NCI-H1694 treated with DMSO at 0.1 percent for 48 hours (cell line): ENCODE data around the gene LRRC74A.
"Not testable (repeated sequence)": the region's sequence is repeated elsewhere in the genome, so short reads cannot be mapped to it uniquely, and the experiment has no call there.

Experiments
- DNase-seq: peaks from one replicate; lab custom pipeline; 2025; lab: John Stamatoyannopoulos, UW

Gene LRRC74A

GRCh38 chr14:76891391-76891790, 65.2 kb downstream of the LRRC74A start:
- DNase-seq = no peak

GRCh38 chr14:76894308-76894707, 68.1 kb downstream of the LRRC74A start:
- DNase-seq = no peak

GRCh38 chr14:76898006-76898405, 71.8 kb downstream of the LRRC74A start:
- not testable (repeated sequence) for DNase-seq

GRCh38 chr14:76900682-76901081, 74.5 kb downstream of the LRRC74A start:
- DNase-seq = no peak

GRCh38 chr14:76901171-76902055, 75.2 kb downstream of the LRRC74A start:
- DNase-seq = no peak

- no peak for DNase-seq
These were observed 76.4 kb downstream of the LRRC74A start for GRCh38 chr14:76902591-76902990.

- no peak for DNase-seq
These were observed 78.0 kb downstream of the LRRC74A start for GRCh38 chr14:76904100-76904739.

GRCh38 chr14:76904740-76905569, 78.7 kb downstream of the LRRC74A start:
- no peak for DNase-seq

- DNase-seq = no peak
These were observed 82.6 kb downstream of the LRRC74A start for GRCh38 chr14:76908834-76909233.

GRCh38 chr14:76909266-76909665, 83.1 kb downstream of the LRRC74A start:
- DNase-seq = no peak

GRCh38 chr14:76910371-76910890, 84.2 kb downstream of the LRRC74A start:
- DNase-seq = no peak

- no peak for DNase-seq
These were observed 85.3 kb downstream of the LRRC74A start for GRCh38 chr14:76911473-76911872.

- DNase-seq = not testable (repeated sequence)
These were observed 88.4 kb downstream of the LRRC74A start for GRCh38 chr14:76914533-76915081.

- no peak for DNase-seq
These were observed 90.0 kb downstream of the LRRC74A start for GRCh38 chr14:76916040-76916715.

GRCh38 chr14:76917158-76917596, 91.0 kb downstream of the LRRC74A start:
- DNase-seq = peak; percentile 94

GRCh38 chr14:76917745-76918255, 91.6 kb downstream of the LRRC74A start:
- peak; percentile 93 for DNase-seq

GRCh38 chr14:76918256-76918781, 92.1 kb downstream of the LRRC74A start:
- peak; percentile 85 for DNase-seq

- DNase-seq = peak; percentile 85
These were observed 92.7 kb downstream of the LRRC74A start for GRCh38 chr14:76918782-76919394.
